RWPE2 (cell line): ENCODE data around the gene SYT9.
A peak's percentile ranks its signal among the peaks of the same experiment; 100 is the strongest.

Source experiments
- ATAC-seq: fragments of 200-7000 bp; cut with Tn5 transposase; 3 replicates; pipeline ENCODE4 v1.9.1; 2021; ENCODE audit warnings: low read depth
- DNase-seq: peaks from one replicate; pipeline ENCODE4 v3.0.0-alpha.2; 2020; ENCODE audit warnings: low spot score
- H3K27ac ChIP-seq: fragments of 450-650 bp; 2 replicates; pipeline ENCODE4 v1.5.1; 2017; ENCODE audit warnings: mild to moderate bottlenecking; ENCODE audit not compliant: poor library complexity, severe bottlenecking
- H3K27me3 ChIP-seq: fragments of 250-450 bp; sonication (Bioruptor Pico); 2 replicates; pipeline ENCODE4 v1.5.1; 2021; ENCODE audit warnings: mild to moderate bottlenecking, moderate library complexity; ENCODE audit not compliant: insufficient read depth, poor library complexity, severe bottlenecking
- H3K36me3 ChIP-seq: fragments of 250-450 bp; sonication (Bioruptor Pico); 2 replicates; pipeline ENCODE4 v1.5.1; 2020; ENCODE audit warnings: low read depth, mild to moderate bottlenecking, moderate library complexity
- H3K4me1 ChIP-seq: fragments of 250-450 bp; sonication (Bioruptor Pico); 2 replicates; pipeline ENCODE4 v1.5.1; 2021; ENCODE audit warnings: mild to moderate bottlenecking, moderate library complexity; ENCODE audit not compliant: insufficient read depth, poor library complexity, severe bottlenecking
- H3K4me3 ChIP-seq: fragments of 250-450 bp; sonication (Bioruptor Pico); 2 replicates; pipeline ENCODE4 v1.5.1; 2021; ENCODE audit warnings: mild to moderate bottlenecking, moderate library complexity; ENCODE audit not compliant: severe bottlenecking
- H3K9me3 ChIP-seq: fragments of 250-450 bp; sonication (Bioruptor Pico); 2 replicates; pipeline ENCODE4 v1.5.1; 2021; ENCODE audit warnings: mild to moderate bottlenecking, moderate library complexity; ENCODE audit not compliant: severe bottlenecking
- CTCF ChIP-seq: fragments of 450-650 bp; IDR thresholded peaks from one replicate; pipeline ENCODE4 v1.5.1; 2017; ENCODE audit warnings: mild to moderate bottlenecking, moderate library complexity; ENCODE audit not compliant: poor library complexity, severe bottlenecking

Gene SYT9

GRCh38 chr11:7414973-7415817 lies 163.5 kb downstream of the SYT9 start:
- no peaks in the 10 kb centered on the region for H3K27me3 ChIP-seq
- H3K9me3 ChIP-seq, result no peaks in the 10 kb centered on the region
- TF ChIP-seq CTCF, result no peak
- ATAC-seq (peak; percentile 21; the same call in 2 of the 3 replicates), DNase-seq (no peak)
- H3K4me1 ChIP-seq, result no peaks in the 10 kb centered on the region
- no peaks in the 10 kb centered on the region for H3K36me3 ChIP-seq
- H3K27ac ChIP-seq, result no peak overlapping the region
- H3K4me3 ChIP-seq, result no peak overlapping the region

GRCh38 chr11:7416080-7416479 lies 164.4 kb downstream of the SYT9 start:
- no peak for TF ChIP-seq CTCF
- no peak for DNase-seq
- Histone ChIP-seq H3K27me3 (no peaks in the 10 kb centered on the region), H3K27ac (no peak overlapping the region), H3K36me3 (no peaks in the 10 kb centered on the region), H3K4me3 (no peak overlapping the region), H3K4me1 (no peaks in the 10 kb centered on the region), H3K9me3 (no peaks in the 10 kb centered on the region)
- ATAC-seq, result no peak

- Histone ChIP-seq H3K27me3 (no peaks in the 10 kb centered on the region), H3K36me3 (no peaks in the 10 kb centered on the region), H3K27ac (no peak overlapping the region), H3K4me1 (no peaks in the 10 kb centered on the region), H3K4me3 (no peak overlapping the region), H3K9me3 (no peaks in the 10 kb centered on the region)
- TF ChIP-seq CTCF, result no peak
- DNase-seq (no peak), ATAC-seq (no peak)
These were observed 165.6 kb downstream of the SYT9 start for GRCh38 chr11:7417328-7417727.

- Histone ChIP-seq H3K4me3 (no peak overlapping the region), H3K9me3 (no peaks in the 10 kb centered on the region), H3K27ac (no peak overlapping the region), H3K4me1 (no peaks in the 10 kb centered on the region), H3K27me3 (no peaks in the 10 kb centered on the region), H3K36me3 (no peaks in the 10 kb centered on the region)
- no peak for TF ChIP-seq CTCF
- ATAC-seq, result peak; percentile 78
- DNase-seq, result no peak
These were observed 166.4 kb downstream of the SYT9 start for GRCh38 chr11:7418061-7418460.

- no peaks in the 10 kb centered on the region for H3K9me3 ChIP-seq
- H3K36me3 ChIP-seq, result no peaks in the 10 kb centered on the region
- TF ChIP-seq CTCF, result no peak
- H3K4me3 ChIP-seq, result no peak overlapping the region
- ATAC-seq, result no peak
- no peaks in the 10 kb centered on the region for H3K4me1 ChIP-seq
- no peak for DNase-seq
- no peak overlapping the region for H3K27ac ChIP-seq
- H3K27me3 ChIP-seq, result no peaks in the 10 kb centered on the region
These were observed 167.2 kb downstream of the SYT9 start for GRCh38 chr11:7418906-7419305.
